Tracheal epithelial cell (primary cell): Measurements from ENCODE around the gene MRPL43. TPM values are rescaled to one million over a fixed set of nuclear protein-coding genes. Genes with fewer than 3 reads are reported as not detected.

ENCODE experiments used
- total RNA-seq: library from RNA; depleted of rRNA; stranded (reverse); fragments of >200 nt; gene quantifications from 2 replicates; pipeline ENCODE4 v1.2.1, GENCODE V29; 2014

Gene MRPL43
- 44.6 and 55.0 TPM in 2 replicates for total RNA-seq

GRCh38 chr10:100986952-100987684 lies at the start of gene MRPL43, which contains the start of gene TWNK:
TSS of gene MRPL43 (minus strand) at chr10:100987497. CDS start at chr10:100987443, 54 bp downstream.
TSS of gene TWNK (plus strand) at chr10:100987543. CDS start at chr10:100988211, 668 bp downstream.

GRCh38 chr10:101031128-101031795 lies 44.0 kb upstream of the MRPL43 start, which contains the start of the genes PDZD7 and SFXN3:
TSS of gene PDZD7 (minus strand) at chr10:101031129. CDS start at chr10:101030219, 910 bp downstream.
TSS of gene SFXN3 (plus strand) at chr10:101031234. CDS start at chr10:101034695, 3,461 bp downstream.

GRCh38 chr10:100999742-101000126 lies 12.4 kb upstream of the MRPL43 start, which contains the start of gene LZTS2:
TSS of gene LZTS2 (plus strand) at chr10:100999808. CDS start at chr10:101002539, 2,731 bp downstream.

GRCh38 chr10:100969187-100970075 lies 17.9 kb downstream of the MRPL43 start, which contains the start of gene SEMA4G:
TSS of gene SEMA4G (plus strand) at chr10:100969504. CDS start at chr10:100972913, 3,409 bp downstream.

Other genes with a start within 250 kb of the MRPL43 start
- under 0.01 and 0.96 TPM in 2 replicates for gene PAX2, start 241.9 kb downstream of the MRPL43 start, total RNA-seq
- gene SLF2, start 74.5 kb downstream of the MRPL43 start, total RNA-seq: 11.6 and 23.0 TPM in 2 replicates
- 0.21 and 0.96 TPM in 2 replicates for gene SEMA4G, start 18.0 kb downstream of the MRPL43 start, total RNA-seq
- 8.4 and 11.9 TPM in 2 replicates for gene TWNK, start within 50 bp of the MRPL43 start, total RNA-seq
- 53.5 and 91.6 TPM in 2 replicates for gene LZTS2, start 12.3 kb upstream of the MRPL43 start, total RNA-seq
- 1.1 and 2.4 TPM in 2 replicates for gene PDZD7, start 43.6 kb upstream of the MRPL43 start, total RNA-seq
- gene SFXN3, start 43.7 kb upstream of the MRPL43 start, total RNA-seq: 13.4 and 36.6 TPM in 2 replicates
- 0.64 and 1.2 TPM in 2 replicates for gene KAZALD1, start 74.5 kb upstream of the MRPL43 start, total RNA-seq
- under 0.01 TPM in 1 of 2 replicates, not detected in the other for gene TLX1, start 143.8 kb upstream of the MRPL43 start, total RNA-seq
- not detected in 2 replicates for gene LBX1, start 242.0 kb upstream of the MRPL43 start, total RNA-seq